H4 (cell line): ENCODE data around the gene COL28A1. TPM values are rescaled to one million over a fixed set of nuclear protein-coding genes. Genes with fewer than 3 reads are reported as not detected.
A peak's percentile ranks its signal among the peaks of the same experiment; 100 is the strongest.
"Not testable (repeated sequence)": the region's sequence is repeated elsewhere in the genome, so short reads cannot be mapped to it uniquely, and the experiment has no call there.

ENCODE experiments used
- DNase-seq: peaks from one replicate; pipeline ENCODE4 v3.0.0-alpha.2; 2015; ENCODE audit warnings: low spot score
- total RNA-seq: library from RNA; depleted of rRNA; stranded (reverse); fragments of >200 nt; shearing (Covaris generic); gene quantifications from 2 replicates; pipeline ENCODE4 v1.2.3, GENCODE V29; 2014

COL28A1 gene
- total RNA-seq, 1 experiment from 2014 or later = not detected

- no peak for DNase-seq
Measured at GRCh38 chr7:7474436-7474835, 61.2 kb downstream of the COL28A1 start.

GRCh38 chr7:7464991-7465765 is 70.5 kb downstream of the COL28A1 start:
- not testable (repeated sequence) for DNase-seq

GRCh38 chr7:7454000-7454399 is 81.7 kb downstream of the COL28A1 start:
- DNase-seq = no peak

- DNase-seq = no peak
Measured at GRCh38 chr7:7452652-7453051, 83.0 kb downstream of the COL28A1 start.

- DNase-seq = no peak
Measured at GRCh38 chr7:7452119-7452518, 83.6 kb downstream of the COL28A1 start.

GRCh38 chr7:7449055-7449454 is 86.6 kb downstream of the COL28A1 start:
- no peak for DNase-seq

- DNase-seq = no peak
Measured at GRCh38 chr7:7446616-7447015, 89.1 kb downstream of the COL28A1 start.

GRCh38 chr7:7443806-7444350 is 91.8 kb downstream of the COL28A1 start:
- DNase-seq = no peak

GRCh38 chr7:7439564-7439963 is 96.1 kb downstream of the COL28A1 start:
- DNase-seq = no peak

- peak; percentile 72 for DNase-seq
Measured at GRCh38 chr7:7438851-7439250, 96.8 kb downstream of the COL28A1 start.

- no peak for DNase-seq
Measured at GRCh38 chr7:7435978-7436377, 99.7 kb downstream of the COL28A1 start.

- DNase-seq = no peak
Measured at GRCh38 chr7:7434329-7434728, 101.3 kb downstream of the COL28A1 start.

GRCh38 chr7:7433811-7434210 is 101.9 kb downstream of the COL28A1 start:
- no peak for DNase-seq

- no peak for DNase-seq
Measured at GRCh38 chr7:7432979-7433378, 102.7 kb downstream of the COL28A1 start.

GRCh38 chr7:7428806-7429205 is 106.9 kb downstream of the COL28A1 start:
- no peak for DNase-seq

GRCh38 chr7:7427363-7427762 is 108.3 kb downstream of the COL28A1 start:
- no peak for DNase-seq

GRCh38 chr7:7426676-7427075 is 109.0 kb downstream of the COL28A1 start:
- no peak for DNase-seq

GRCh38 chr7:7425321-7425720 is 110.4 kb downstream of the COL28A1 start:
- DNase-seq = no peak

GRCh38 chr7:7424151-7424873 is 111.4 kb downstream of the COL28A1 start:
- DNase-seq = peak; percentile 84

- DNase-seq = no peak
Measured at GRCh38 chr7:7422641-7423040, 113.0 kb downstream of the COL28A1 start.

GRCh38 chr7:7421826-7422225 is 113.8 kb downstream of the COL28A1 start:
- DNase-seq = no peak

- DNase-seq = no peak
Measured at GRCh38 chr7:7418997-7419396, 116.7 kb downstream of the COL28A1 start.

GRCh38 chr7:7417851-7418250 is 117.8 kb downstream of the COL28A1 start:
- DNase-seq = no peak
